Astrocyte of the hippocampus (primary cell): ENCODE data around the gene TNFRSF1B.
A peak's percentile ranks its signal among the peaks of the same experiment; 100 is the strongest.

ENCODE experiments used
- DNase-seq: peaks from one replicate; pipeline ENCODE4 v3.0.0; 2011; ENCODE audit warnings: low read depth, low spot score

TNFRSF1B gene

GRCh38 chr1:12166834-12167492 is at the start of gene TNFRSF1B:
Gene TNFRSF1B, plus strand, starts transcription at chr1:12166991. Its CDS starts 101 bp downstream, at chr1:12167092.
- peak; percentile 75 for DNase-seq

GRCh38 chr1:12121212-12122003 is 45.4 kb upstream of the TNFRSF1B start:
- DNase-seq, result peak; percentile 84

GRCh38 chr1:12123172-12123571 is 43.6 kb upstream of the TNFRSF1B start:
- DNase-seq, result no peak

- peak; percentile 82 for DNase-seq
These were observed 41.9 kb upstream of the TNFRSF1B start for GRCh38 chr1:12124693-12125421.

- no peak for DNase-seq
These were observed 41.1 kb upstream of the TNFRSF1B start for GRCh38 chr1:12125422-12126355.

GRCh38 chr1:12126781-12127180 is 40.0 kb upstream of the TNFRSF1B start:
- DNase-seq, result no peak

GRCh38 chr1:12127206-12127810 is 39.5 kb upstream of the TNFRSF1B start:
- DNase-seq, result no peak

- no peak for DNase-seq
These were observed 38.7 kb upstream of the TNFRSF1B start for GRCh38 chr1:12128120-12128519.

- no peak for DNase-seq
These were observed 37.2 kb upstream of the TNFRSF1B start for GRCh38 chr1:12129624-12130023.

- no peak for DNase-seq
These were observed 36.2 kb upstream of the TNFRSF1B start for GRCh38 chr1:12130466-12131130.

- DNase-seq, result peak; percentile 51
These were observed 34.7 kb upstream of the TNFRSF1B start for GRCh38 chr1:12132078-12132477.

GRCh38 chr1:12134716-12135115 is 32.1 kb upstream of the TNFRSF1B start:
- DNase-seq, result no peak

GRCh38 chr1:12135612-12136011 is 31.2 kb upstream of the TNFRSF1B start:
- no peak for DNase-seq

GRCh38 chr1:12136916-12137610 is 29.7 kb upstream of the TNFRSF1B start:
- no peak for DNase-seq

GRCh38 chr1:12138196-12139168 is 28.3 kb upstream of the TNFRSF1B start:
- no peak for DNase-seq

- DNase-seq, result no peak
These were observed 26.8 kb upstream of the TNFRSF1B start for GRCh38 chr1:12140016-12140415.

- DNase-seq, result no peak
These were observed 26.2 kb upstream of the TNFRSF1B start for GRCh38 chr1:12140515-12141162.
